Neural progenitor cell (in vitro differentiated cells): Measurements from ENCODE around the gene GLE1. TPM values are rescaled to one million over a fixed set of nuclear protein-coding genes. Genes with fewer than 3 reads are reported as not detected.
"Not testable (repeated sequence)": the region's sequence is repeated elsewhere in the genome, so short reads cannot be mapped to it uniquely, and the experiment has no call there.

Source experiments
- DNase-seq: peaks from one replicate; pipeline ENCODE4 v3.0.0-alpha.2; 2016; ENCODE audit warnings: low spot score
- H2AFZ ChIP-seq: fragments of 200-600 bp; sonication (generic); replicated peaks from 2 replicates; pipeline ENCODE4 v1.6.1; 2016; ENCODE audit warnings: antibody characterized with exemption
- H3F3A ChIP-seq: fragments of 200-600 bp; sonication (generic); 2 replicates; pipeline ENCODE4 v1.6.1; 2016; ENCODE audit warnings: antibody characterized with exemption, low read depth
- H3K27ac ChIP-seq: fragments of 200-600 bp; sonication (generic); 2 replicates; pipeline ENCODE4 v1.5.1; 2016; ENCODE audit warnings: mild to moderate bottlenecking
- H3K27me3 ChIP-seq: fragments of 200-600 bp; sonication (generic); 2 replicates; pipeline ENCODE4 v1.6.1; 2016; ENCODE audit warnings: mild to moderate bottlenecking, moderate library complexity
- H3K36me3 ChIP-seq: fragments of 200-600 bp; sonication (generic); 2 replicates; pipeline ENCODE4 v1.5.1; 2016
- H3K4me1 ChIP-seq: fragments of 200-600 bp; sonication (generic); 2 replicates; pipeline ENCODE4 v1.6.1; 2016; ENCODE audit warnings: mixed run types
- H3K4me2 ChIP-seq: fragments of 200-600 bp; sonication (generic); 2 replicates; pipeline ENCODE4 v1.6.1; 2016
- H3K4me3 ChIP-seq: fragments of 200-600 bp; sonication (generic); 2 replicates; pipeline ENCODE4 v1.5.1; 2016
- H3K79me2 ChIP-seq: fragments of 200-600 bp; sonication (generic); 2 replicates; pipeline ENCODE4 v1.6.1; 2016; ENCODE audit warnings: low read depth
- H3K9ac ChIP-seq: fragments of 200-600 bp; sonication (generic); 2 replicates; pipeline ENCODE4 v1.6.1; 2016
- H3K9me3 ChIP-seq: fragments of 200-600 bp; sonication (generic); 2 replicates; pipeline ENCODE4 v1.5.1; 2016; ENCODE audit warnings: low read depth
- H4K20me1 ChIP-seq: fragments of 200-600 bp; sonication (generic); 2 replicates; pipeline ENCODE4 v1.6.1; 2016; ENCODE audit warnings: low read depth
- H3K27ac Mint-ChIP-seq: 3 replicates; pipeline ENCODE4 v1.8.0; 2021; ENCODE audit warnings: mixed read lengths
- H3K27me3 Mint-ChIP-seq: 2 replicates; pipeline ENCODE4 v1.8.0; 2022; ENCODE audit warnings: low read depth, mild to moderate bottlenecking, inconsistent platforms, moderate library complexity, mixed read lengths; ENCODE audit not compliant: insufficient read depth
- H3K36me3 Mint-ChIP-seq: 3 replicates; pipeline ENCODE4 v1.8.0; 2021; ENCODE audit warnings: mixed read lengths
- H3K4me1 Mint-ChIP-seq: 3 replicates; pipeline ENCODE4 v1.8.0; 2021; ENCODE audit warnings: mixed read lengths
- H3K4me3 Mint-ChIP-seq: 3 replicates; pipeline ENCODE4 v1.8.0; 2021; ENCODE audit warnings: mild to moderate bottlenecking, moderate library complexity, mixed read lengths
- H3K9me3 Mint-ChIP-seq: 3 replicates; pipeline ENCODE4 v1.8.0; 2020; ENCODE audit warnings: mixed read lengths
- CTCF ChIP-seq: fragments of 200-600 bp; sonication (generic); IDR thresholded peaks from 2 replicates; pipeline ENCODE4 v1.5.1; 2017; ENCODE audit warnings: antibody characterized with exemption, mild to moderate bottlenecking
- EZH2 ChIP-seq: fragments of 200-600 bp; sonication (generic); IDR thresholded peaks from 2 replicates; pipeline ENCODE4 v1.6.1; 2017; ENCODE audit warnings: antibody characterized with exemption, mild to moderate bottlenecking, moderate library complexity
- EZH2phosphoT487 ChIP-seq: fragments of 200-600 bp; sonication (generic); IDR thresholded peaks from 2 replicates; pipeline ENCODE4 v1.6.1; 2017; ENCODE audit warnings: antibody characterized with exemption
- total RNA-seq: library from RNA; depleted of rRNA; stranded (reverse); fragments of >200 nt; gene quantifications from 2 replicates; pipeline ENCODE4 v1.2.3, GENCODE V29; 2015; ENCODE audit warnings: low replicate concordance

GLE1 gene
- total RNA-seq, 1 donor from 2014 or later = 22.7 TPM

GRCh38 chr9:128505414-128505765, 871 bp downstream of the GLE1 start:
- Histone ChIP-seq H3K4me3 (peak overlapping the region; percentile 90), H3K9ac (peak overlapping the region; percentile 39), H3K27me3 (no peaks in the 10 kb centered on the region), H3K27ac (no peak overlapping the region), H3K4me2 (peak overlapping the region; percentile 86), H3K9me3 (no peaks in the 10 kb centered on the region), H3F3A (peaks cover 8% of the 10 kb centered on the region), H4K20me1 (peaks cover 10% of the 10 kb centered on the region), H3K36me3 (no peaks in the 10 kb centered on the region), H3K4me1 (peaks cover 9% of the 10 kb centered on the region), H2AFZ (no peak overlapping the region), H3K79me2 (peaks cover 22% of the 10 kb centered on the region)
- Mint-ChIP-seq H3K27me3 (no peaks in the 10 kb centered on the region), H3K27ac (peak overlapping the region; percentile 63), H3K4me1 (peaks cover 11% of the 10 kb centered on the region), H3K4me3 (peak overlapping the region; percentile 100), H3K9me3 (no peaks in the 10 kb centered on the region), H3K36me3 (peaks cover 2% of the 10 kb centered on the region)
- no peak for DNase-seq
- TF ChIP-seq EZH2 (no peak), EZH2phosphoT487 (no peak), CTCF (no peak)

- not testable (repeated sequence) for H3K9ac ChIP-seq, H3F3A ChIP-seq, H3K27me3 ChIP-seq, H3K36me3 Mint-ChIP-seq, H3K27ac ChIP-seq, H4K20me1 ChIP-seq, H3K9me3 Mint-ChIP-seq, H2AFZ ChIP-seq, H3K9me3 ChIP-seq, DNase-seq, H3K27me3 Mint-ChIP-seq, H3K4me1 ChIP-seq, H3K36me3 ChIP-seq, H3K27ac Mint-ChIP-seq
- Mint-ChIP-seq H3K4me1 (peaks cover 11% of the 10 kb centered on the region), H3K4me3 (peak overlapping the region; percentile 100)
- Histone ChIP-seq H3K4me3 (peak overlapping the region; percentile 90), H3K4me2 (peak overlapping the region; percentile 86), H3K79me2 (peaks cover 22% of the 10 kb centered on the region)
Measured at GRCh38 chr9:128505906-128506305, 1.4 kb downstream of the GLE1 start.

GRCh38 chr9:128512820-128513219, 8.3 kb downstream of the GLE1 start:
- no peak overlapping the region for H3K27ac Mint-ChIP-seq
- H4K20me1 ChIP-seq = peaks cover 3% of the 10 kb centered on the region
- TF ChIP-seq EZH2 = no peak
- TF ChIP-seq EZH2phosphoT487 = no peak
- TF ChIP-seq CTCF = no peak

GRCh38 chr9:128521956-128522355, 17.4 kb downstream of the GLE1 start:
- no peaks in the 10 kb centered on the region for H3K9me3 ChIP-seq
- H3K4me3 ChIP-seq = no peak overlapping the region
- no peak overlapping the region for H2AFZ ChIP-seq
- no peak for DNase-seq
- no peaks in the 10 kb centered on the region for H3K36me3 ChIP-seq
- H3K4me2 ChIP-seq = no peak overlapping the region
- H3K4me1 Mint-ChIP-seq = peaks cover 23% of the 10 kb centered on the region
- no peaks in the 10 kb centered on the region for H3K27me3 Mint-ChIP-seq
- peaks cover 22% of the 10 kb centered on the region for H3K36me3 Mint-ChIP-seq
- H3K9me3 Mint-ChIP-seq = no peaks in the 10 kb centered on the region
- H3K4me3 Mint-ChIP-seq = no peak overlapping the region
- no peaks in the 10 kb centered on the region for H4K20me1 ChIP-seq
- no peak overlapping the region for H3K27ac ChIP-seq
- peaks cover 16% of the 10 kb centered on the region for H3F3A ChIP-seq
- no peaks in the 10 kb centered on the region for H3K27me3 ChIP-seq
- no peak overlapping the region for H3K9ac ChIP-seq
- H3K79me2 ChIP-seq = no peaks in the 10 kb centered on the region
- peak overlapping the region; percentile 1 for H3K27ac Mint-ChIP-seq
- H3K4me1 ChIP-seq = peaks cover 8% of the 10 kb centered on the region
- TF ChIP-seq CTCF = no peak
- no peak for TF ChIP-seq EZH2
- no peak for TF ChIP-seq EZH2phosphoT487

More at GRCh38 chr9:128512820-128513219, 8.3 kb downstream of the GLE1 start:
- Histone ChIP-seq H2AFZ (no peak overlapping the region), H3F3A (no peaks in the 10 kb centered on the region), H3K27ac (no peak overlapping the region), H3K9me3 (no peaks in the 10 kb centered on the region), H3K4me3 (no peak overlapping the region), H3K79me2 (no peaks in the 10 kb centered on the region), H3K36me3 (no peaks in the 10 kb centered on the region), H3K9ac (no peak overlapping the region), H3K27me3 (no peaks in the 10 kb centered on the region), H3K4me2 (no peak overlapping the region), H3K4me1 (no peaks in the 10 kb centered on the region)
- no peak overlapping the region for H3K4me3 Mint-ChIP-seq
- no peak for DNase-seq
- no peaks in the 10 kb centered on the region for H3K9me3 Mint-ChIP-seq
- H3K36me3 Mint-ChIP-seq = peaks cover 21% of the 10 kb centered on the region
- H3K27me3 Mint-ChIP-seq = no peaks in the 10 kb centered on the region
- H3K4me1 Mint-ChIP-seq = no peaks in the 10 kb centered on the region
